CD14-positive monocyte (primary cell): ENCODE results near the gene HVCN1. TPM values are rescaled to one million over a fixed set of nuclear protein-coding genes. Genes with fewer than 3 reads are reported as not detected.

Experiments used
- DNase-seq, 3 donors: peaks; one replicate each; pipeline ENCODE4 v3.0.0-alpha.2; 2011 to 2022
- H2AFZ ChIP-seq: 2 replicates; pipeline ENCODE4 v1.6.0; 2012; ENCODE audit warnings: mild to moderate bottlenecking, low read depth, low read length, inconsistent platforms; ENCODE audit not compliant: insufficient read depth, poor library complexity, severe bottlenecking
- H3K27ac ChIP-seq, 2 donors: 1 replicate in 1 of 2; 2 replicates in 1 of 2; pipeline ENCODE4 v1.5.1; 2012 to 2013; ENCODE audit warnings: low read length in 2 of 2, control low read depth in 1 of 2, inconsistent platforms in 1 of 2, low read depth in 1 of 2, mild to moderate bottlenecking in 1 of 2
- H3K27me3 ChIP-seq, 2 donors: one replicate each; pipeline versions ENCODE4 v1.6.0 to v1.6.1; 2011 to 2013; ENCODE audit warnings: low read length in 2 of 2; ENCODE audit not compliant: control insufficient read depth in 2 of 2, insufficient read depth in 2 of 2
- H3K36me3 ChIP-seq, 2 donors: replicated peaks in 1 of 2; 1 replicate in 1 of 2; 2 replicates in 1 of 2; pipeline versions ENCODE4 v1.5.1 to v1.6.1; 2012 to 2013; ENCODE audit warnings: low read length in 2 of 2, control low read depth in 1 of 2, inconsistent platforms in 1 of 2, mild to moderate bottlenecking in 1 of 2; ENCODE audit not compliant: insufficient read depth in 2 of 2, control insufficient read depth in 1 of 2
- H3K4me1 ChIP-seq, 2 donors: 1 replicate in 1 of 2; 2 replicates in 1 of 2; pipeline versions ENCODE4 v1.5.1 to v1.6.1; 2012 to 2013; ENCODE audit warnings: low read length in 2 of 2, control low read depth in 1 of 2, inconsistent platforms in 1 of 2, mild to moderate bottlenecking in 1 of 2, moderate library complexity in 1 of 2; ENCODE audit not compliant: insufficient read depth in 2 of 2, control insufficient read depth in 1 of 2
- H3K4me2 ChIP-seq: replicated peaks from 2 replicates; pipeline ENCODE3; 2012; ENCODE audit warnings: low read length, moderate library complexity, mild to moderate bottlenecking; ENCODE audit not compliant: poor library complexity, severe bottlenecking; ENCODE audit errors: extremely low read depth
- H3K4me3 ChIP-seq, 3 experiments: fragments of 200-600 bp in 1 of 3; sonication (generic) in 1 of 3; replicated peaks in 1 of 3; 1 replicate in 2 of 3; 2 replicates in 1 of 3; pipeline ENCODE4 v1.5.1; 2011 to 2013; ENCODE audit warnings: low read length in 3 of 3, mild to moderate bottlenecking in 3 of 3, control low read depth in 2 of 3, low read depth in 2 of 3, inconsistent platforms in 1 of 3, moderate library complexity in 1 of 3
- H3K79me2 ChIP-seq: 2 replicates; pipeline ENCODE4 v1.6.0; 2012; ENCODE audit warnings: mild to moderate bottlenecking, control low read depth, inconsistent platforms, low read length, moderate library complexity; ENCODE audit not compliant: insufficient read depth
- H3K9ac ChIP-seq: 2 replicates; pipeline ENCODE4 v1.6.0; 2017; ENCODE audit warnings: low read length, mild to moderate bottlenecking; ENCODE audit not compliant: insufficient read depth, poor library complexity, severe bottlenecking
- H3K9me3 ChIP-seq, 2 donors: replicated peaks in 1 of 2; 1 replicate in 1 of 2; 2 replicates in 1 of 2; pipeline versions ENCODE4 v1.5.1 to v1.6.1; 2012 to 2013; ENCODE audit warnings: low read length in 2 of 2, control low read depth in 1 of 2; ENCODE audit not compliant: control insufficient read depth in 1 of 2, insufficient read depth in 1 of 2
- H4K20me1 ChIP-seq: 2 replicates; pipeline ENCODE4 v1.6.0; 2012; ENCODE audit warnings: mild to moderate bottlenecking, low read length, control low read depth, moderate library complexity; ENCODE audit not compliant: insufficient read depth
- H3K27ac Mint-ChIP-seq, 7 donors: one replicate each; pipeline ENCODE4 v1.8.0; 2020; ENCODE audit warnings: mild to moderate bottlenecking in 7 of 7, mixed read lengths in 7 of 7, moderate library complexity in 6 of 7, inconsistent platforms in 2 of 7
- H3K27me3 Mint-ChIP-seq, 3 donors: one replicate each; pipeline ENCODE4 v1.8.0; 2021 to 2022; ENCODE audit warnings: low read depth in 3 of 3, mild to moderate bottlenecking in 3 of 3, mixed read lengths in 3 of 3, moderate library complexity in 3 of 3, inconsistent platforms in 1 of 3
- H3K36me3 Mint-ChIP-seq, 2 donors: one replicate each; pipeline ENCODE4 v1.8.0; 2020; ENCODE audit warnings: mixed read lengths in 2 of 2, inconsistent platforms in 1 of 2, mild to moderate bottlenecking in 1 of 2
- H3K4me1 Mint-ChIP-seq: one replicate; pipeline ENCODE4 v1.8.0; 2020; ENCODE audit warnings: mild to moderate bottlenecking, mixed read lengths
- H3K4me3 Mint-ChIP-seq, 2 donors: one replicate each; pipeline ENCODE4 v1.8.0; 2020; ENCODE audit warnings: mild to moderate bottlenecking in 2 of 2, mixed read lengths in 2 of 2, moderate library complexity in 1 of 2
- H3K9me3 Mint-ChIP-seq, 7 donors: one replicate each; pipeline ENCODE4 v1.8.0; 2020 to 2022; ENCODE audit warnings: mixed read lengths in 7 of 7, mild to moderate bottlenecking in 6 of 7, moderate library complexity in 6 of 7, inconsistent platforms in 2 of 7
- WGBS: methylation state at CpG from one replicate; pipeline ENCODE4 v1.1.5; 2013; ENCODE audit warnings: missing lambda C conversion rate; ENCODE audit not compliant: insufficient coverage; 5-methylcytosine and 5-hydroxymethylcytosine counted together
- intact Hi-C, 2 donors: fragments of 100-400 bp; cut with micrococcal nuclease; formaldehyde crosslinking; loops; one replicate each; pipeline versions ENCODE4 v1.15.0 to v1.15.1; 2023
- polyA plus RNA-seq, 3 donors: library from polyadenylated mRNA; depleted of rRNA in 1 of 3; unstranded in 2 of 3; stranded (reverse) in 1 of 3; fragments of 300-500 nt in 2 of 3; fragments of >200 nt in 1 of 3; fragmentation: Illumina TruSeq in 2 of 3; gene quantifications; 1 replicate in 2 of 3; 2 replicates in 1 of 3; pipeline ENCODE4 v1.2.3, GENCODE V29; 2012 to 2021
- TF ChIP-seq, protein P1 (sequence below): fragments of 200-600 bp; IDR thresholded peaks from one replicate; pipeline ENCODE4 v1.8.0; 2022; ENCODE audit warnings: antibody characterized with exemption, mild to moderate bottlenecking

HVCN1 gene
- polyA plus RNA-seq, 3 donors: 119 to 167 (median 121) TPM

DNA sequence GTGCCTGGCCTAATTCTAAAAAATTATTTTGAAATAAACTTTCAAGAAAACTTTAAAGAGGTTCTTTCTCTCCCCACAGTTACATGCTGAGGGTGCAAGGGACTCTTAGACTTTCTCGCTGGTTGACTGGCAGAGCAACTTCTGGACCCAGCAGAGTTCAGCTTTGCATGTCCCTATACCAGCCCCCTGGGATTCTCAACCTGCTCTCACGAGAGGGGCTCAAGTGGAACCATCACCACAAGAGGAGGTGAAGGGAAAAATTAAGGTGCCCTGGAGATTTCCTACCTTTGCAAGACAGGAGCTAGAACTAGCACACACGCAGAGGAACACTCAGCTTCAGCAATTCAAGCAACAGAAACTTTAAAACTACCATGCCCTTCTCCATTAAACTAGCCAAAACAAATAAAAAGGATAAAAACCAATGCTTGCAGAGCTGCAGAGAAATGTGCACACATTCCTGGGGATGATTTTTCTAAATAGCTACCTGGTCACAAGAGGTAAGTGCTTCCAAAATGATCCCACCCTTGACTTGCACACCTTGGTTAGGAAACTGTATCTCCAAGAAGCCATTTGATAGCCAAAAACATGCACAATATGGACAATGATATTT, 2.5 kb downstream of the HVCN1 start:
- no peak overlapping the region for H2AFZ ChIP-seq
- peak overlapping the region; percentile 98 for H3K4me2 ChIP-seq
- H3K9me3 ChIP-seq: no peaks in the 10 kb centered on the region
- peak overlapping the region; percentile 94 to 96 for H3K4me3 Mint-ChIP-seq
- H3K4me1 Mint-ChIP-seq: peaks cover 68% of the 10 kb centered on the region
- H3K27ac ChIP-seq: no peak overlapping the region
- H4K20me1 ChIP-seq: peaks cover 69% of the 10 kb centered on the region
- intact Hi-C loops: loop anchor here (5.0 to 10.0 kb wide), 2 partner anchors 39 to 62 kb away; no protein-coding TSS in a partner anchor
- WGBS: no CpG with 5 or more reads among the region's 3 CpGs
- H3K4me1 ChIP-seq: peaks cover 59 to 69% of the 10 kb centered on the region in 2 donors
- peaks cover 51 to 62% of the 10 kb centered on the region in 2 donors for H3K36me3 Mint-ChIP-seq
- H3K27me3 Mint-ChIP-seq: no peaks in the 10 kb centered on the region
- H3K9ac ChIP-seq: peak overlapping the region; percentile 89
- H3K27me3 ChIP-seq: no peaks in the 10 kb centered on the region
- H3K27ac Mint-ChIP-seq: peak overlapping the region in 1 of 7 donors; percentile 54
- peaks cover 27 to 56% of the 10 kb centered on the region in 2 donors for H3K36me3 ChIP-seq
- TF ChIP-seq, protein P1, sequence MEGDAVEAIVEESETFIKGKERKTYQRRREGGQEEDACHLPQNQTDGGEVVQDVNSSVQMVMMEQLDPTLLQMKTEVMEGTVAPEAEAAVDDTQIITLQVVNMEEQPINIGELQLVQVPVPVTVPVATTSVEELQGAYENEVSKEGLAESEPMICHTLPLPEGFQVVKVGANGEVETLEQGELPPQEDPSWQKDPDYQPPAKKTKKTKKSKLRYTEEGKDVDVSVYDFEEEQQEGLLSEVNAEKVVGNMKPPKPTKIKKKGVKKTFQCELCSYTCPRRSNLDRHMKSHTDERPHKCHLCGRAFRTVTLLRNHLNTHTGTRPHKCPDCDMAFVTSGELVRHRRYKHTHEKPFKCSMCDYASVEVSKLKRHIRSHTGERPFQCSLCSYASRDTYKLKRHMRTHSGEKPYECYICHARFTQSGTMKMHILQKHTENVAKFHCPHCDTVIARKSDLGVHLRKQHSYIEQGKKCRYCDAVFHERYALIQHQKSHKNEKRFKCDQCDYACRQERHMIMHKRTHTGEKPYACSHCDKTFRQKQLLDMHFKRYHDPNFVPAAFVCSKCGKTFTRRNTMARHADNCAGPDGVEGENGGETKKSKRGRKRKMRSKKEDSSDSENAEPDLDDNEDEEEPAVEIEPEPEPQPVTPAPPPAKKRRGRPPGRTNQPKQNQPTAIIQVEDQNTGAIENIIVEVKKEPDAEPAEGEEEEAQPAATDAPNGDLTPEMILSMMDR: no peak
- H3K79me2 ChIP-seq: peaks cover 70% of the 10 kb centered on the region
- DNase-seq: no peak
- H3K9me3 Mint-ChIP-seq: no peaks in the 10 kb centered on the region
- H3K4me3 ChIP-seq: peak overlapping the region in 1 of 3 experiments; percentile 98

- no peaks in the 10 kb centered on the region for H3K9me3 ChIP-seq
- H3K27ac Mint-ChIP-seq: no peak overlapping the region
- H3K36me3 ChIP-seq: peaks cover 35 to 72% of the 10 kb centered on the region in 2 donors
- no peak overlapping the region for H3K9ac ChIP-seq
- peaks cover 63% of the 10 kb centered on the region for H3K4me1 Mint-ChIP-seq
- H3K36me3 Mint-ChIP-seq: peaks cover 65 to 79% of the 10 kb centered on the region in 2 donors
- H3K9me3 Mint-ChIP-seq: no peaks in the 10 kb centered on the region
- intact Hi-C loops: loop anchor here in 1 of 2 donors (10.0 kb wide), 1 partner anchor 60 kb away; no protein-coding TSS in a partner anchor
- no peak overlapping the region for H3K27ac ChIP-seq
- H3K79me2 ChIP-seq: peaks cover 74% of the 10 kb centered on the region
- 100% methylated on average over 4 of the region's 7 CpGs for WGBS
- TF ChIP-seq, protein P1: no peak
- H3K27me3 Mint-ChIP-seq: no peaks in the 10 kb centered on the region
- no peak overlapping the region for H3K4me3 ChIP-seq
- no peak overlapping the region for H3K4me2 ChIP-seq
- H2AFZ ChIP-seq: no peak overlapping the region
- H3K4me3 Mint-ChIP-seq: no peak overlapping the region
- H3K27me3 ChIP-seq: no peaks in the 10 kb centered on the region
- H3K4me1 ChIP-seq: peaks cover 52 to 64% of the 10 kb centered on the region in 2 donors
- DNase-seq: no peak
- H4K20me1 ChIP-seq: peaks cover 79% of the 10 kb centered on the region
Measured at GRCh38 chr12:110684312-110684836, 4.5 kb downstream of the HVCN1 start.
